Osteocyte (in vitro differentiated cells): ENCODE results near the gene OGA. TPM values are rescaled to one million over a fixed set of nuclear protein-coding genes. Genes with fewer than 3 reads are reported as not detected.

ENCODE experiments used
- DNase-seq: peaks from one replicate; pipeline ENCODE4 v3.0.0; 2021; ENCODE audit warnings: mixed read lengths; ENCODE audit not compliant: unreplicated experiment; ENCODE audit errors: extremely low spot score
- H3K27ac Mint-ChIP-seq: one replicate; pipeline ENCODE4 v1.8.0; 2021; ENCODE audit warnings: mild to moderate bottlenecking, mixed read lengths; ENCODE audit not compliant: unreplicated experiment
- H3K27me3 Mint-ChIP-seq: one replicate; pipeline ENCODE4 v1.8.0; 2021; ENCODE audit warnings: mixed read lengths; ENCODE audit not compliant: unreplicated experiment
- H3K36me3 Mint-ChIP-seq: one replicate; pipeline ENCODE4 v1.8.0; 2021; ENCODE audit warnings: mixed read lengths; ENCODE audit not compliant: unreplicated experiment
- H3K4me1 Mint-ChIP-seq: one replicate; pipeline ENCODE4 v1.8.0; 2021; ENCODE audit warnings: mixed read lengths; ENCODE audit not compliant: unreplicated experiment
- H3K4me3 Mint-ChIP-seq: one replicate; pipeline ENCODE4 v1.8.0; 2021; ENCODE audit warnings: mild to moderate bottlenecking, moderate library complexity, mixed read lengths; ENCODE audit not compliant: unreplicated experiment
- H3K9me3 Mint-ChIP-seq: one replicate; pipeline ENCODE4 v1.8.0; 2021; ENCODE audit warnings: mixed read lengths; ENCODE audit not compliant: unreplicated experiment
- CTCF ChIP-seq: fragments of 200-600 bp; sonication (generic); IDR thresholded peaks from 2 replicates; pipeline ENCODE4 v1.5.0; 2021; ENCODE audit warnings: antibody characterized with exemption, mild to moderate bottlenecking, moderate library complexity
- total RNA-seq: library from RNA; stranded (reverse); gene quantifications from 2 replicates; pipeline ENCODE4 v1.2.1, GENCODE V29; 2021

OGA gene
- total RNA-seq, 1 donor from 2014 or later: 113 TPM

- Mint-ChIP-seq H3K27me3 (no peaks in the 10 kb centered on the region), H3K9me3 (no peaks in the 10 kb centered on the region), H3K4me1 (peaks cover 21% of the 10 kb centered on the region), H3K4me3 (no peak overlapping the region), H3K27ac (no peak overlapping the region), H3K36me3 (no peaks in the 10 kb centered on the region)
- no peak for TF ChIP-seq CTCF
- no peak for DNase-seq
Observed at GRCh38 chr10:101835362-101835761, 17.1 kb upstream of the OGA start.

- no peak for TF ChIP-seq CTCF
- Mint-ChIP-seq H3K27me3 (no peaks in the 10 kb centered on the region), H3K27ac (no peak overlapping the region), H3K4me1 (peaks cover 20% of the 10 kb centered on the region), H3K36me3 (no peaks in the 10 kb centered on the region), H3K9me3 (no peaks in the 10 kb centered on the region), H3K4me3 (no peak overlapping the region)
- no peak for DNase-seq
Observed at GRCh38 chr10:101834341-101834740, 16.1 kb upstream of the OGA start.

- Mint-ChIP-seq H3K9me3 (no peaks in the 10 kb centered on the region), H3K27ac (no peak overlapping the region), H3K36me3 (no peaks in the 10 kb centered on the region), H3K27me3 (no peaks in the 10 kb centered on the region), H3K4me1 (peaks cover 18% of the 10 kb centered on the region), H3K4me3 (no peak overlapping the region)
- no peak for DNase-seq
- TF ChIP-seq CTCF: no peak
Observed at GRCh38 chr10:101833466-101833865, 15.2 kb upstream of the OGA start.

GRCh38 chr10:101832325-101832771 is 14.1 kb upstream of the OGA start:
- H3K4me1 Mint-ChIP-seq: peaks cover 18% of the 10 kb centered on the region
- no peak overlapping the region for H3K27ac Mint-ChIP-seq
- H3K4me3 Mint-ChIP-seq: no peak overlapping the region
- DNase-seq: no peak
- H3K9me3 Mint-ChIP-seq: no peaks in the 10 kb centered on the region
- H3K27me3 Mint-ChIP-seq: no peaks in the 10 kb centered on the region
- no peaks in the 10 kb centered on the region for H3K36me3 Mint-ChIP-seq
- TF ChIP-seq CTCF: no peak

- DNase-seq: no peak
Observed at GRCh38 chr10:101831169-101831811, 13.0 kb upstream of the OGA start.

More at GRCh38 chr10:101831169-101831811, 13.0 kb upstream of the OGA start:
- no peak for TF ChIP-seq CTCF
- Mint-ChIP-seq H3K4me1 (peaks cover 18% of the 10 kb centered on the region), H3K27me3 (no peaks in the 10 kb centered on the region), H3K27ac (peak overlapping the region; percentile 79), H3K36me3 (no peaks in the 10 kb centered on the region), H3K9me3 (no peaks in the 10 kb centered on the region), H3K4me3 (peak overlapping the region; percentile 72)
